ENCODE measurements around the gene CLCN4.

DNA sequence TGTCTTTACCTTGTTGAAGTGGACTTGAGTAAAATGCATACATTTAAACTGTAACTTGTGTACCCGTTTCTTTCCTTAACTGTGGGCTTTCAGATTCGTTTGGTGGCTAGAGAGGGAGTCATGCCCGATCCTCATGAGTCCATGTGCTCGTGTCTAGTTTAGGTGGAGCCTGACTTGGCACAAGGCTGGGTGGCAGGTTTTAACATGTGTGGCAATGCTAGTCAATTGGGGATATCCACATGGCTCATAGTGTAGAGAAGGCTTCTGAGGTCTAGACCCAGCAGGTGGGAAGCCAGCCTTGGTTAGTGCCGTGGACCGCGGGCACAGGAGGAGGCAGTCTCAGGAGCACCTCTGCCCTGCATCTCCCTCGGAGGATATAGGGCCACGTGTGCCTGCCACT, 48.5 kb upstream of the CLCN4 start:
- TF ChIP-seq CTCF (conservative IDR thresholded peaks at IDR 0.05) (no peak), ZFX (IDR thresholded peaks at IDR 0.05) (no peak)

Measured in C4-2B (cell line).